Mesenchymal stem cell (in vitro differentiated cells and primary cell): ENCODE data around the gene STAC2.

Experiments used
- DNase-seq: peaks from one replicate; pipeline ENCODE4 v3.0.0-alpha.2; 2013
- H2AFZ ChIP-seq: one replicate; pipeline ENCODE4 v1.6.1; 2013; ENCODE audit warnings: low read depth, mild to moderate bottlenecking, control low read depth, inconsistent platforms, low read length, moderate library complexity
- H2AK5ac ChIP-seq: 2 replicates; pipeline ENCODE4 v1.6.1; 2013; ENCODE audit warnings: low read length, moderate library complexity, mild to moderate bottlenecking, inconsistent platforms; ENCODE audit not compliant: severe bottlenecking
- H2BK120ac ChIP-seq: one replicate; pipeline ENCODE4 v1.6.1; 2013; ENCODE audit warnings: low read depth, mild to moderate bottlenecking, inconsistent platforms, low read length, moderate library complexity
- H2BK12ac ChIP-seq, 2 experiments: one replicate each; pipeline ENCODE4 v1.6.1; 2013; ENCODE audit warnings: inconsistent platforms in 2 of 2, low read length in 2 of 2, mild to moderate bottlenecking in 2 of 2, moderate library complexity in 2 of 2, control low read depth in 1 of 2
- H2BK15ac ChIP-seq: one replicate; pipeline ENCODE4 v1.6.1; 2013; ENCODE audit warnings: mild to moderate bottlenecking, low read depth, inconsistent platforms; ENCODE audit not compliant: poor library complexity, severe bottlenecking
- H2BK5ac ChIP-seq: 2 replicates; pipeline ENCODE4 v1.6.1; 2013; ENCODE audit warnings: low read depth, mild to moderate bottlenecking, low read length, control low read depth, inconsistent platforms; ENCODE audit not compliant: poor library complexity, severe bottlenecking
- H3K14ac ChIP-seq, 2 experiments: one replicate each; pipeline ENCODE4 v1.6.1; 2013; ENCODE audit warnings: inconsistent platforms in 2 of 2, low read length in 2 of 2, control low read depth in 1 of 2, mild to moderate bottlenecking in 1 of 2, moderate library complexity in 1 of 2
- H3K18ac ChIP-seq, 2 experiments: one replicate each; pipeline ENCODE4 v1.6.1; 2013; ENCODE audit warnings: inconsistent platforms in 2 of 2, low read length in 2 of 2, control low read depth in 1 of 2, low read depth in 1 of 2, mild to moderate bottlenecking in 1 of 2
- H3K23ac ChIP-seq, 2 experiments: one replicate each; pipeline ENCODE4 v1.6.1; 2013; ENCODE audit warnings: inconsistent platforms in 2 of 2, low read length in 2 of 2, mild to moderate bottlenecking in 2 of 2, moderate library complexity in 2 of 2, control low read depth in 1 of 2
- H3K27ac ChIP-seq: 2 replicates; pipeline ENCODE4 v1.5.1; 2013; ENCODE audit warnings: mild to moderate bottlenecking, moderate library complexity, low read length, control low read depth, inconsistent platforms; ENCODE audit not compliant: poor library complexity, severe bottlenecking
- H3K27me3 ChIP-seq, 2 experiments: 2 replicates each; pipeline versions ENCODE4 v1.6.1 to v1.7.0; 2013; ENCODE audit warnings: low read length in 2 of 2, mild to moderate bottlenecking in 2 of 2, moderate library complexity in 2 of 2, control low read depth in 1 of 2, inconsistent platforms in 1 of 2; ENCODE audit not compliant: control insufficient read depth in 1 of 2, insufficient read depth in 1 of 2
- H3K36me3 ChIP-seq, 2 experiments: 2 replicates each; pipeline versions ENCODE4 v1.6.1 to v1.7.0; 2013; ENCODE audit warnings: low read length in 2 of 2, control low read depth in 1 of 2, inconsistent platforms in 1 of 2, low read depth in 1 of 2, mild to moderate bottlenecking in 1 of 2; ENCODE audit not compliant: insufficient read depth in 2 of 2, control insufficient read depth in 1 of 2
- H3K4ac ChIP-seq, 2 experiments: one replicate each; pipeline ENCODE4 v1.6.1; 2013; ENCODE audit warnings: inconsistent platforms in 2 of 2, low read length in 2 of 2, mild to moderate bottlenecking in 2 of 2, moderate library complexity in 2 of 2, control low read depth in 1 of 2, low read depth in 1 of 2
- H3K4me1 ChIP-seq: 2 replicates; pipeline ENCODE4 v1.6.1; 2013; ENCODE audit warnings: low read depth, low read length, control low read depth; ENCODE audit not compliant: control insufficient read depth, insufficient read depth
- H3K4me2 ChIP-seq: 2 replicates; pipeline ENCODE4 v1.6.1; 2013; ENCODE audit warnings: low read length, mild to moderate bottlenecking, inconsistent platforms; ENCODE audit not compliant: poor library complexity, severe bottlenecking
- H3K4me3 ChIP-seq, 2 experiments: 2 replicates each; pipeline versions ENCODE4 v1.5.1 to v1.7.0; 2013; ENCODE audit warnings: low read length in 2 of 2, mild to moderate bottlenecking in 2 of 2, control low read depth in 1 of 2, low read depth in 1 of 2; ENCODE audit not compliant: insufficient read depth in 1 of 2
- H3K79me1 ChIP-seq: replicated peaks from 2 replicates; pipeline ENCODE4 v1.6.1; 2013; ENCODE audit warnings: mild to moderate bottlenecking, control low read depth, low read length, inconsistent platforms; ENCODE audit not compliant: poor library complexity, severe bottlenecking
- H3K9ac ChIP-seq: 2 replicates; pipeline ENCODE4 v1.7.0; 2013; ENCODE audit warnings: mild to moderate bottlenecking, low read length, moderate library complexity
- H3K9me3 ChIP-seq: 2 replicates; pipeline ENCODE4 v1.7.0; 2013; ENCODE audit warnings: mild to moderate bottlenecking, low read length; ENCODE audit not compliant: control insufficient read depth
- H4K8ac ChIP-seq: one replicate; pipeline ENCODE4 v1.6.1; 2013; ENCODE audit warnings: inconsistent platforms, mild to moderate bottlenecking, low read length, moderate library complexity
- H4K91ac ChIP-seq: one replicate; pipeline ENCODE4 v1.6.1; 2013; ENCODE audit warnings: mild to moderate bottlenecking, low read length, inconsistent platforms
- WGBS: methylation state at CpG from one replicate; pipeline ENCODE4 v1.1.7; 2013; ENCODE audit warnings: mixed read lengths; 5-methylcytosine and 5-hydroxymethylcytosine counted together

STAC2 gene

GRCh38 chr17:39195568-39196160 is 30.1 kb downstream of the STAC2 start:
- H2AFZ ChIP-seq: no peak overlapping the region
- H3K79me1 ChIP-seq: peaks cover 38% of the 10 kb centered on the region
- 97% methylated on average over 5 of the region's 8 CpGs for WGBS
- peak overlapping the region; percentile 13 to 25 for H3K4ac ChIP-seq
- no peak overlapping the region for H2AK5ac ChIP-seq
- no peak overlapping the region for H2BK15ac ChIP-seq
- H3K4me1 ChIP-seq: peaks cover 23% of the 10 kb centered on the region
- H2BK12ac ChIP-seq: no peak overlapping the region
- H3K9me3 ChIP-seq: no peaks in the 10 kb centered on the region
- no peak overlapping the region for H3K18ac ChIP-seq
- H3K14ac ChIP-seq: peak overlapping the region in 1 of 2 experiments; percentile 14
- no peak overlapping the region for H3K23ac ChIP-seq
- H3K4me3 ChIP-seq: peak overlapping the region in 1 of 2 experiments; percentile 84
- H3K4me2 ChIP-seq: no peak overlapping the region
- no peaks in the 10 kb centered on the region for H3K27me3 ChIP-seq
- H3K27ac ChIP-seq: no peak overlapping the region
- H3K9ac ChIP-seq: peak overlapping the region; percentile 74
- no peak overlapping the region for H2BK5ac ChIP-seq
- peaks cover 33 to 42% of the 10 kb centered on the region in 2 experiments for H3K36me3 ChIP-seq
- H2BK120ac ChIP-seq: no peak overlapping the region
- H4K8ac ChIP-seq: no peak overlapping the region
- DNase-seq: no peak
- H4K91ac ChIP-seq: no peak overlapping the region

- peak overlapping the region in 1 of 2 experiments; percentile 84 for H3K4me3 ChIP-seq
- 57% methylated on average over 9 of the region's 10 CpGs for WGBS
- peak overlapping the region; percentile 31 for H4K91ac ChIP-seq
Measured at GRCh38 chr17:39194985-39195524, 30.7 kb downstream of the STAC2 start.

GRCh38 chr17:39194089-39194984 is 31.4 kb downstream of the STAC2 start:
- Histone ChIP-seq H3K4me1 (peaks cover 21% of the 10 kb centered on the region), H3K9me3 (no peaks in the 10 kb centered on the region), H3K18ac (peak overlapping the region; percentile 37 to 40), H3K23ac (peak overlapping the region in 1 of 2 experiments; percentile 34), H2BK120ac (no peak overlapping the region), H3K4me2 (no peak overlapping the region), H3K14ac (no peak overlapping the region), H3K79me1 (peaks cover 38% of the 10 kb centered on the region), H4K8ac (peak overlapping the region; percentile 76), H2BK5ac (no peak overlapping the region), H3K9ac (peak overlapping the region; percentile 74), H2BK12ac (peak overlapping the region; percentile 60 to 79), H3K27me3 (no peaks in the 10 kb centered on the region), H3K27ac (no peak overlapping the region), H3K4ac (peak overlapping the region; percentile 25 to 54), H4K91ac (peak overlapping the region; percentile 75), H2BK15ac (peak overlapping the region; percentile 19), H3K36me3 (peaks cover 36 to 48% of the 10 kb centered on the region in 2 experiments), H2AK5ac (no peak overlapping the region), H2AFZ (no peak overlapping the region), H3K4me3 (peak overlapping the region in 1 of 2 experiments; percentile 84)
- WGBS: 39% methylated on average over 20 of the region's 20 CpGs
- DNase-seq: peak; percentile 83

More at GRCh38 chr17:39194985-39195524, 30.7 kb downstream of the STAC2 start:
- peak overlapping the region; percentile 37 to 40 for H3K18ac ChIP-seq
- no peak overlapping the region for H2BK5ac ChIP-seq
- H3K14ac ChIP-seq: no peak overlapping the region
- no peak overlapping the region for H3K27ac ChIP-seq
- H3K36me3 ChIP-seq: peaks cover 36 to 47% of the 10 kb centered on the region in 2 experiments
- H4K8ac ChIP-seq: peak overlapping the region; percentile 76
- no peaks in the 10 kb centered on the region for H3K9me3 ChIP-seq
- peak overlapping the region; percentile 11 to 25 for H3K4ac ChIP-seq
- peak overlapping the region; percentile 9 for H2BK15ac ChIP-seq
- H3K4me2 ChIP-seq: no peak overlapping the region
- H2AFZ ChIP-seq: no peak overlapping the region
- H3K79me1 ChIP-seq: peaks cover 38% of the 10 kb centered on the region
- no peak overlapping the region for H2BK120ac ChIP-seq
- no peak for DNase-seq
- H3K23ac ChIP-seq: peak overlapping the region in 1 of 2 experiments; percentile 34
- no peak overlapping the region for H2AK5ac ChIP-seq
- peaks cover 23% of the 10 kb centered on the region for H3K4me1 ChIP-seq
- H2BK12ac ChIP-seq: peak overlapping the region; percentile 60 to 79
- no peaks in the 10 kb centered on the region for H3K27me3 ChIP-seq
- H3K9ac ChIP-seq: peak overlapping the region; percentile 74

- no peak overlapping the region for H2AK5ac ChIP-seq
- H3K18ac ChIP-seq: no peak overlapping the region
- no peak overlapping the region for H4K8ac ChIP-seq
- H3K14ac ChIP-seq: no peak overlapping the region
- no peak overlapping the region for H3K27ac ChIP-seq
- no peak for DNase-seq
- no peak overlapping the region for H3K4ac ChIP-seq
- 91% methylated on average over 7 of the region's 10 CpGs for WGBS
- H3K79me1 ChIP-seq: peaks cover 38% of the 10 kb centered on the region
- no peaks in the 10 kb centered on the region for H3K27me3 ChIP-seq
- no peak overlapping the region for H2BK5ac ChIP-seq
- H3K4me1 ChIP-seq: peaks cover 21% of the 10 kb centered on the region
- H2BK12ac ChIP-seq: peak overlapping the region in 1 of 2 experiments; percentile 4
- no peak overlapping the region for H3K4me3 ChIP-seq
- no peak overlapping the region for H2AFZ ChIP-seq
- no peak overlapping the region for H2BK120ac ChIP-seq
- no peak overlapping the region for H3K4me2 ChIP-seq
- H4K91ac ChIP-seq: peak overlapping the region; percentile 8
- H3K36me3 ChIP-seq: peaks cover 41 to 48% of the 10 kb centered on the region in 2 experiments
- H2BK15ac ChIP-seq: no peak overlapping the region
- H3K23ac ChIP-seq: no peak overlapping the region
- H3K9me3 ChIP-seq: no peaks in the 10 kb centered on the region
- H3K9ac ChIP-seq: no peak overlapping the region
Measured at GRCh38 chr17:39193346-39193745, 32.4 kb downstream of the STAC2 start.
